ENCODE results near the gene ZNF334.

DNA sequence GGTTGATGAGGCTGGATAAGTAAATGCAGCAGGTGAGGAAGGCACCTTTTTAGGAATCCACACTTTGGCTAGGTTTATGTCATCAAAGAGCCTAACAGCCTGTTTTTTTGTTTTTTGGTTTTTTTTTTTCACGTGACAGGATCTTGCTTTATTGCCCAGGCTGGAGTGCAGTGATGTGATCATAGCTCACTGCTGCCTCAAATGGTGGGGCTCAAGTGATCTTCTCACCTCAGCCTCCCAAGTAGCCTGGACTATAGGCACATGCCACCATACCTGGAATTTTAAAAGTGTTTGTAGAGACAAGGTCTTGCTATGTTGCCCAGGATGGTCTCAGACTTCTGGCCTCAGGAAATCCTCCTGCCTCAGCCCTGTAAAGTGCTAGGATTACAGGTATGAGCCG is 36.1 kb downstream of the ZNF334 start:
- TF ChIP-seq, protein P1, sequence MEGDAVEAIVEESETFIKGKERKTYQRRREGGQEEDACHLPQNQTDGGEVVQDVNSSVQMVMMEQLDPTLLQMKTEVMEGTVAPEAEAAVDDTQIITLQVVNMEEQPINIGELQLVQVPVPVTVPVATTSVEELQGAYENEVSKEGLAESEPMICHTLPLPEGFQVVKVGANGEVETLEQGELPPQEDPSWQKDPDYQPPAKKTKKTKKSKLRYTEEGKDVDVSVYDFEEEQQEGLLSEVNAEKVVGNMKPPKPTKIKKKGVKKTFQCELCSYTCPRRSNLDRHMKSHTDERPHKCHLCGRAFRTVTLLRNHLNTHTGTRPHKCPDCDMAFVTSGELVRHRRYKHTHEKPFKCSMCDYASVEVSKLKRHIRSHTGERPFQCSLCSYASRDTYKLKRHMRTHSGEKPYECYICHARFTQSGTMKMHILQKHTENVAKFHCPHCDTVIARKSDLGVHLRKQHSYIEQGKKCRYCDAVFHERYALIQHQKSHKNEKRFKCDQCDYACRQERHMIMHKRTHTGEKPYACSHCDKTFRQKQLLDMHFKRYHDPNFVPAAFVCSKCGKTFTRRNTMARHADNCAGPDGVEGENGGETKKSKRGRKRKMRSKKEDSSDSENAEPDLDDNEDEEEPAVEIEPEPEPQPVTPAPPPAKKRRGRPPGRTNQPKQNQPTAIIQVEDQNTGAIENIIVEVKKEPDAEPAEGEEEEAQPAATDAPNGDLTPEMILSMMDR (IDR thresholded peaks at IDR 0.05): no peak
- TF ChIP-seq JUN (IDR thresholded peaks at IDR 0.05) (no peak), RAD21 (conservative IDR thresholded peaks at IDR 0.05 in 1 of 2, IDR thresholded peaks at IDR 0.05 in 1 of 2) (no peak), REST (IDR thresholded peaks at IDR 0.05) (no peak), HOXB13 (CRISPR knock-in tag; IDR thresholded peaks at IDR 0.05; ENCODE audit: low read depth) (no peak), CHD2 (IDR thresholded peaks at IDR 0.05; ENCODE audit: low read length, partially characterized antibody) (no peak), POLR2A (IDR thresholded peaks at IDR 0.05; ENCODE audit: low read length) (no peak), MAZ (IDR thresholded peaks at IDR 0.05; ENCODE audit: borderline replicate concordance, low read depth, low read length) (no peak), ZFP36 (IDR thresholded peaks at IDR 0.05; ENCODE audit: borderline replicate concordance, partially characterized antibody) (no peak), RFX5 (IDR thresholded peaks at IDR 0.05) (no peak)
- TF ChIP-seq, protein P2, sequence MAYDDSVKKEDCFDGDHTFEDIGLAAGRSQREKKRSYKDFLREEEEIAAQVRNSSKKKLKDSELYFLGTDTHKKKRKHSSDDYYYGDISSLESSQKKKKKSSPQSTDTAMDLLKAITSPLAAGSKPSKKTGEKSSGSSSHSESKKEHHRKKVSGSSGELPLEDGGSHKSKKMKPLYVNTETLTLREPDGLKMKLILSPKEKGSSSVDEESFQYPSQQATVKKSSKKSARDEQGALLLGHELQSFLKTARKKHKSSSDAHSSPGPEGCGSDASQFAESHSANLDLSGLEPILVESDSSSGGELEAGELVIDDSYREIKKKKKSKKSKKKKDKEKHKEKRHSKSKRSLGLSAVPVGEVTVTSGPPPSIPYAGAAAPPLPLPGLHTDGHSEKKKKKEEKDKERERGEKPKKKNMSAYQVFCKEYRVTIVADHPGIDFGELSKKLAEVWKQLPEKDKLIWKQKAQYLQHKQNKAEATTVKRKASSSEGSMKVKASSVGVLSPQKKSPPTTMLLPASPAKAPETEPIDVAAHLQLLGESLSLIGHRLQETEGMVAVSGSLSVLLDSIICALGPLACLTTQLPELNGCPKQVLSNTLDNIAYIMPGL (CRISPR knock-in tag; IDR thresholded peaks at IDR 0.05; ENCODE audit: borderline replicate concordance): no peak
